HepG2 (cell line): Measurements from ENCODE around the gene FAM43B. TPM values are rescaled to one million over a fixed set of nuclear protein-coding genes. Genes with fewer than 3 reads are reported as not detected.

Experiments used
- ELK4 ChIP-seq: sonication (generic); formaldehyde crosslinking; IDR thresholded peaks from 2 replicates; pipeline ENCODE4 v1.9.0; 2021; ENCODE audit warnings: missing genetic modification reagents, borderline replicate concordance
- FOXC1 ChIP-seq: sonication (generic); formaldehyde crosslinking; IDR thresholded peaks from 2 replicates; pipeline ENCODE4 v1.8.0; 2022; ENCODE audit warnings: mild to moderate bottlenecking, missing genetic modification reagents, borderline replicate concordance
- HDAC6 ChIP-seq: fragments of 200-600 bp; sonication (generic); IDR thresholded peaks from 2 replicates; pipeline ENCODE4 v1.7.0; 2017; ENCODE audit warnings: mild to moderate bottlenecking, antibody characterized with exemption, low read length, low read depth
- MXD3 ChIP-seq: IDR thresholded peaks from 2 replicates; pipeline ENCODE4 v1.6.1; 2016; ENCODE audit warnings: mild to moderate bottlenecking, missing biosample characterization, missing genetic modification reagents
- NFYB ChIP-seq: sonication (generic); formaldehyde crosslinking; IDR thresholded peaks from 2 replicates; pipeline ENCODE4 v1.4.0; 2020; ENCODE audit warnings: missing genetic modification reagents
- NPAS2 ChIP-seq: sonication (generic); formaldehyde crosslinking; IDR thresholded peaks from 2 replicates; pipeline ENCODE4 v1.8.0; 2022; ENCODE audit warnings: mild to moderate bottlenecking, missing genetic modification reagents, borderline replicate concordance
- NR2F6 ChIP-seq, 2 experiments: IDR thresholded peaks; 2 replicates each; pipeline ENCODE4 v1.6.1; 2016; ENCODE audit warnings: antibody characterized with exemption in 1 of 2, mild to moderate bottlenecking in 1 of 2
- PBX2 ChIP-seq: IDR thresholded peaks from 2 replicates; pipeline ENCODE4 v1.6.1; 2016; ENCODE audit warnings: control low read depth
- SATB2 ChIP-seq: sonication (generic); formaldehyde crosslinking; IDR thresholded peaks from 2 replicates; pipeline ENCODE4 v1.5.0; 2020; ENCODE audit warnings: missing genetic modification reagents
- ZBTB21 ChIP-seq: sonication (generic); formaldehyde crosslinking; IDR thresholded peaks from 2 replicates; pipeline ENCODE4 v1.4.0; 2020; ENCODE audit warnings: missing genetic modification reagents
- ZBTB43 ChIP-seq: sonication (generic); formaldehyde crosslinking; conservative IDR thresholded peaks from 2 replicates; pipeline ENCODE4 v1.4.0; 2020; ENCODE audit warnings: missing genetic modification reagents
- ZGPAT ChIP-seq: IDR thresholded peaks from 2 replicates; pipeline ENCODE4 v1.6.1; 2016; ENCODE audit warnings: mild to moderate bottlenecking
- ZKSCAN8 ChIP-seq: IDR thresholded peaks from 2 replicates; pipeline ENCODE4 v1.6.1; 2016; ENCODE audit warnings: borderline replicate concordance, missing genetic modification reagents, missing compliant biosample characterization
- ZNF496 ChIP-seq: sonication (generic); formaldehyde crosslinking; IDR thresholded peaks from 2 replicates; pipeline ENCODE4 v1.8.1; 2023; ENCODE audit warnings: mild to moderate bottlenecking, moderate library complexity, missing genetic modification reagents; ENCODE audit not compliant: insufficient replicate concordance
- ZNF512B ChIP-seq: sonication (generic); formaldehyde crosslinking; IDR thresholded peaks from 2 replicates; pipeline ENCODE4 v1.5.1; 2020; ENCODE audit warnings: missing genetic modification reagents, mild to moderate bottlenecking, borderline replicate concordance
- ZNF607 ChIP-seq: sonication (generic); formaldehyde crosslinking; IDR thresholded peaks from 2 replicates; pipeline ENCODE4 v1.5.1; 2020; ENCODE audit warnings: missing genetic modification reagents, mild to moderate bottlenecking, borderline replicate concordance
- ZNF629 ChIP-seq: sonication (generic); formaldehyde crosslinking; conservative IDR thresholded peaks from 2 replicates; pipeline ENCODE4 v1.5.0; 2020; ENCODE audit warnings: missing genetic modification reagents
- ZSCAN22 ChIP-seq: sonication (generic); formaldehyde crosslinking; IDR thresholded peaks from 2 replicates; pipeline ENCODE4 v1.4.0; 2020; ENCODE audit warnings: mild to moderate bottlenecking, missing genetic modification reagents
- ZSCAN31 ChIP-seq: sonication (generic); formaldehyde crosslinking; IDR thresholded peaks from 2 replicates; pipeline ENCODE4 v1.5.0; 2020; ENCODE audit warnings: low read depth, mild to moderate bottlenecking, missing genetic modification reagents
- polyA plus RNA-seq, 8 experiments: library from polyadenylated mRNA; depleted of rRNA in 3 of 8; stranded (reverse) in 7 of 8; unstranded in 1 of 8; fragments of >200 nt; fragmentation: Illumina TruSeq in 4 of 8; extraction: Trizol in 4 of 8; gene quantifications; 2 replicates each; pipeline versions ENCODE4 v1.2.1 to v1.2.3, GENCODE V29; 2011 to 2016; ENCODE audit warnings: low read depth in 4 of 8, missing spikeins in 1 of 8, mixed read lengths in 1 of 8; ENCODE audit not compliant: insufficient read depth in 1 of 8
- total RNA-seq, 5 experiments: library from RNA; depleted of rRNA; stranded (reverse); fragments of >200 nt; fragmentation: Illumina TruSeq; extraction: Trizol; gene quantifications; 2 replicates each; pipeline ENCODE4 v1.2.3, GENCODE V29; 2016; ENCODE audit warnings: low read depth in 1 of 5

Gene FAM43B
- total and polyA plus RNA-seq, 2 of the 13 experiments (the other 11 are each of a cell fraction or from before 2014, with no cell fraction given) = 0.63 to 3.7 TPM

- TF ChIP-seq ZNF512B = no peak
- no peak for TF ChIP-seq NPAS2 (CRISPR knock-in tag)
- TF ChIP-seq ELK4 = no peak
- 0 out of 2 replicates have a peak, but pooled peaks have one; percentile 53 for TF ChIP-seq ZBTB21 (CRISPR knock-in tag)
- no peak for TF ChIP-seq MXD3 (CRISPR knock-in tag)
- TF ChIP-seq ZSCAN22 = no peak
- no peak for TF ChIP-seq SATB2
- no peak for TF ChIP-seq ZNF629 (CRISPR knock-in tag)
- no peak for TF ChIP-seq ZBTB43 (CRISPR knock-in tag)
- TF ChIP-seq ZGPAT (CRISPR knock-in tag) = 0 out of 2 replicates have a peak, but pooled peaks have one; percentile 17
- no peak for TF ChIP-seq PBX2 (CRISPR knock-in tag)
- no peak for TF ChIP-seq ZNF607 (CRISPR knock-in tag)
- TF ChIP-seq FOXC1 (CRISPR knock-in tag) = no peak
- no peak for TF ChIP-seq HDAC6
- TF ChIP-seq NFYB (CRISPR knock-in tag) = no peak
- TF ChIP-seq ZNF496 = no peak
- TF ChIP-seq ZSCAN31 (CRISPR knock-in tag) = no peak
- no peak for TF ChIP-seq NR2F6 (IDR thresholded peaks at IDR 0.05)
- TF ChIP-seq NR2F6 (CRISPR knock-in tag; IDR thresholded peaks at IDR 0.05) = no peak
- no peak for TF ChIP-seq ZKSCAN8 (CRISPR knock-in tag)
Observed at GRCh38 chr1:20590306-20590777, 38.0 kb downstream of the FAM43B start (continued).
